ENCODE data around the gene PANK1. TPM values are rescaled to one million over a fixed set of nuclear protein-coding genes. Genes with fewer than 3 reads are reported as not detected.
"Not testable (repeated sequence)": the region's sequence is repeated elsewhere in the genome, so short reads cannot be mapped to it uniquely, and the experiment has no call there.

Gene PANK1
- total and polyA plus RNA-seq, 8 donors = 9.4 to 21.1 (median 17.5) TPM

GRCh38 chr10:89621438-89621837 is 23.6 kb downstream of the PANK1 start:
- H3K9me3 ChIP-seq = peaks cover 0 to 33% of the 10 kb centered on the region in 2 donors
- intact Hi-C loops (cut with DNase I) = no loop called here
- no peak overlapping the region for H3K4me3 ChIP-seq
- no peak for TF ChIP-seq CTCF (IDR thresholded peaks at IDR 0.05)
- H3K27ac ChIP-seq = no peak overlapping the region
- no peaks in the 10 kb centered on the region for H3K27me3 ChIP-seq
- DNase-seq (no peak), ATAC-seq (no peak)
- H3K4me1 ChIP-seq = no peaks in the 10 kb centered on the region
- H3K36me3 ChIP-seq = no peaks in the 10 kb centered on the region

GRCh38 chr10:89620296-89620695 is 24.7 kb downstream of the PANK1 start:
- H3K4me3 ChIP-seq; DNase-seq; ATAC-seq; intact Hi-C loops (cut with DNase I); H3K27ac ChIP-seq; H3K27me3 ChIP-seq; H3K4me1 ChIP-seq; H3K36me3 ChIP-seq: not testable (repeated sequence)
- H3K9me3 ChIP-seq = peaks cover 0 to 33% of the 10 kb centered on the region in 2 donors

GRCh38 chr10:89615824-89616223 is 29.2 kb downstream of the PANK1 start:
- peaks cover 0 to 22% of the 10 kb centered on the region in 2 donors for H3K9me3 ChIP-seq
- H3K27ac ChIP-seq = no peak overlapping the region
- no peaks in the 10 kb centered on the region for H3K36me3 ChIP-seq
- no peak for TF ChIP-seq CTCF (IDR thresholded peaks at IDR 0.05)
- intact Hi-C loops (cut with DNase I) = no loop called here
- no peak for DNase-seq
- no peaks in the 10 kb centered on the region for H3K27me3 ChIP-seq
- no peaks in the 10 kb centered on the region for H3K4me1 ChIP-seq
- no peak for ATAC-seq
- no peak overlapping the region for H3K4me3 ChIP-seq

GRCh38 chr10:89615112-89615511 is 29.9 kb downstream of the PANK1 start:
- no peak overlapping the region for H3K27ac ChIP-seq
- no peaks in the 10 kb centered on the region for H3K36me3 ChIP-seq
- ATAC-seq = no peak
- intact Hi-C loops (cut with DNase I) = no loop called here
- no peak for TF ChIP-seq CTCF (IDR thresholded peaks at IDR 0.05)
- H3K4me3 ChIP-seq = no peak overlapping the region
- DNase-seq = no peak
- no peaks in the 10 kb centered on the region for H3K27me3 ChIP-seq
- peaks cover 0 to 15% of the 10 kb centered on the region in 2 donors for H3K9me3 ChIP-seq
- H3K4me1 ChIP-seq = no peaks in the 10 kb centered on the region

- no peaks in the 10 kb centered on the region for H3K27me3 ChIP-seq
- ATAC-seq = no peak
- intact Hi-C loops (cut with DNase I) = no loop called here
Measured at GRCh38 chr10:89613582-89613981, 31.5 kb downstream of the PANK1 start.

More at GRCh38 chr10:89613582-89613981, 31.5 kb downstream of the PANK1 start:
- H3K4me3 ChIP-seq = no peak overlapping the region
- H3K9me3 ChIP-seq = no peaks in the 10 kb centered on the region
- TF ChIP-seq CTCF (IDR thresholded peaks at IDR 0.05) = no peak
- H3K4me1 ChIP-seq = no peaks in the 10 kb centered on the region
- no peaks in the 10 kb centered on the region for H3K36me3 ChIP-seq
- no peak for DNase-seq
- H3K27ac ChIP-seq = no peak overlapping the region
